ENCODE measurements around the gene SLC6A8.

SLC6A8 gene

GRCh38 chrX:153687121-153688039 is at the start of gene SLC6A8:
TSS of gene SLC6A8 (plus strand) at chrX:153687926. CDS start at chrX:153688575, 649 bp downstream.
- FAIRE-seq = peak; percentile 13
- peak; percentile 31 for DNase-seq (ENCODE audit: insufficient read length, low spot score)

GRCh38 chrX:153638041-153638371 is 49.7 kb upstream of the SLC6A8 start:
- DNase-seq (ENCODE audit: insufficient read length, low spot score) (no peak), FAIRE-seq (no peak)

GRCh38 chrX:153638436-153639176 is 49.1 kb upstream of the SLC6A8 start:
- FAIRE-seq (no peak), DNase-seq (ENCODE audit: insufficient read length, low spot score) (no peak)

GRCh38 chrX:153639177-153640044 is 48.3 kb upstream of the SLC6A8 start:
- DNase-seq (ENCODE audit: insufficient read length, low spot score) (no peak), FAIRE-seq (no peak)

GRCh38 chrX:153640045-153640686 is 47.6 kb upstream of the SLC6A8 start:
- DNase-seq (ENCODE audit: insufficient read length, low spot score) (no peak), FAIRE-seq (no peak)

GRCh38 chrX:153640736-153641575 is 46.8 kb upstream of the SLC6A8 start:
- no peak for FAIRE-seq
- DNase-seq (ENCODE audit: insufficient read length, low spot score) = no peak

GRCh38 chrX:153641627-153642026 is 46.1 kb upstream of the SLC6A8 start:
- FAIRE-seq = no peak
- no peak for DNase-seq (ENCODE audit: insufficient read length, low spot score)

GRCh38 chrX:153642051-153642654 is 45.6 kb upstream of the SLC6A8 start:
- no peak for DNase-seq (ENCODE audit: insufficient read length, low spot score)
- FAIRE-seq = no peak

GRCh38 chrX:153642655-153643430 is 44.9 kb upstream of the SLC6A8 start:
- FAIRE-seq (no peak), DNase-seq (ENCODE audit: insufficient read length, low spot score) (no peak)

- FAIRE-seq = no peak
- DNase-seq (ENCODE audit: insufficient read length, low spot score) = no peak
These were observed 44.0 kb upstream of the SLC6A8 start for GRCh38 chrX:153643431-153644351.

- FAIRE-seq (no peak), DNase-seq (ENCODE audit: insufficient read length, low spot score) (no peak)
These were observed 43.2 kb upstream of the SLC6A8 start for GRCh38 chrX:153644356-153645125.

- no peak for FAIRE-seq
These were observed 42.6 kb upstream of the SLC6A8 start for GRCh38 chrX:153645151-153645550.

GRCh38 chrX:153645921-153646488 is 41.7 kb upstream of the SLC6A8 start:
- FAIRE-seq (no peak), DNase-seq (ENCODE audit: insufficient read length, low spot score) (no peak)

More at GRCh38 chrX:153645151-153645550, 42.6 kb upstream of the SLC6A8 start:
- no peak for DNase-seq (ENCODE audit: insufficient read length, low spot score)

- peak; percentile 35 for DNase-seq (ENCODE audit: insufficient read length, low spot score)
- no peak for FAIRE-seq
These were observed 40.9 kb upstream of the SLC6A8 start, which contains the start of gene DUSP9 for GRCh38 chrX:153646620-153647373. TSS of gene DUSP9 (plus strand) at chrX:153647203. CDS start at chrX:153647954, 751 bp downstream.
